Amygdala (tissue), 56 donors: ENCODE data around the gene SCN5A.

Source experiments
- DNase-seq, 56 donors: peaks; one replicate each; lab custom pipeline; 2025; lab: John Stamatoyannopoulos, UW

The SCN5A gene

DNA sequence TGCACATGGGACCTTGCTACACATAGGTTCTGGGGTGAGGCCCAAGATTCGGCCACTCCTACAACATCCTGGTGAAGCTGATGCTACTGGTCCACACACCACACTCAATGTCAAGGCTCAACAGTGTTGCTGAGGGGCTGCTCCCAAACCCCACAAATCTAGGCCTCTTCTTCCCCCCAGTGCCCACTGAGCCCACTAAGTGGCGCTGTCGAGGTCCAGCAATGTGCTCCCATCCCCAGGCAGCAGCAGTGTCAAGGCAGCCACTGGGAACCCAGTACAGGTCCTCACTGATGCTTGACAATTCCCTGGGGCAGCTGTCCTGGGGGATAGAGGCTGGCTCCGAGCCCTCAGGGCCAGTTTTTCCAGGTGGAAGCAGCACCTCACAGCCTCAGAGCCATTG lies 21.5 kb downstream of the SCN5A start:
- no peak for DNase-seq

- DNase-seq = no peak
Measured at GRCh38 chr3:38626171-38626570, 23.3 kb downstream of the SCN5A start.

DNA sequence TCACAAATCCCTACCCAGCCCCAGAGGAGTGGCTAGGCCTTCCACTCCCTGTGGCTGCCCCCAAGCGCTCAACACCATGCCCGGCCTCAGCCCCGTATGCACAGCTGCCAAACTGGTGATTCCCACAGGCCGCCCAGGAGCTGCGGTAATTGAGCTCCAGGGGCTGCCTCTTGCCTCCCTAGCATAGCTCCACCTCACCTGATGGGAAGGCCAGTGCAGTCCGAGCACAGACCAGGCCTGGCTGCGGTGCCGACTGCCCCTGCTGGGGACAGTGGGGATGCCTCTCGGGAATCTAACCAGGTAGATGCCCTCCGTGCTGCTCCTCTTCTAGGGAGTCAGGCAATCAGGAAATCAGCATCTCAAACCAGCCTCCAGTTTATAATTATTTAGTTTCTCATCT lies 25.9 kb downstream of the SCN5A start:
- DNase-seq = no peak

- no peak for DNase-seq
Measured at GRCh38 chr3:38622336-38622735, 27.2 kb downstream of the SCN5A start.

DNA sequence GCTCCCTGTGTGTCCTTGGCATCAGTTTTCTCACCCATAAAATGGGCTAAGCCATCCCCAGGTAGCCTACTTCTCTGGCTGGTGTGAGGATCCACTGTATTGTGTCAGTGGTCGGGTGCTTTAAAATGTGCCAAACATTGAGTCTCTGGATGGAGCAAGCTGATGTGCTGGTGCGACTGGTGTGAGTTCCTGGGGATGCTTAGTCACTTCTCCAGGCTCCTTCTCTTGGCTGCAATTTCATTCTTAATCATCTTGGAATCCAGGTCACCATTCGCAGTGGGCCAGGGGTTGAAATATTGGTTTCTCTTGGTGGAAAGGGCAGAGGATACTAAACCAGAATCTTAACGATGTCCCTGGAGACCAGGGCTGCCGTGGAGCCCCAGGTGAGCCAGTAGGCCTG lies 29.3 kb downstream of the SCN5A start:
- DNase-seq = no peak

GRCh38 chr3:38618343-38618742 lies 31.1 kb downstream of the SCN5A start:
- DNase-seq = no peak

GRCh38 chr3:38617586-38617985 lies 31.9 kb downstream of the SCN5A start:
- DNase-seq = no peak

- DNase-seq = no peak
Measured at GRCh38 chr3:38617137-38617536, 32.4 kb downstream of the SCN5A start.

DNA sequence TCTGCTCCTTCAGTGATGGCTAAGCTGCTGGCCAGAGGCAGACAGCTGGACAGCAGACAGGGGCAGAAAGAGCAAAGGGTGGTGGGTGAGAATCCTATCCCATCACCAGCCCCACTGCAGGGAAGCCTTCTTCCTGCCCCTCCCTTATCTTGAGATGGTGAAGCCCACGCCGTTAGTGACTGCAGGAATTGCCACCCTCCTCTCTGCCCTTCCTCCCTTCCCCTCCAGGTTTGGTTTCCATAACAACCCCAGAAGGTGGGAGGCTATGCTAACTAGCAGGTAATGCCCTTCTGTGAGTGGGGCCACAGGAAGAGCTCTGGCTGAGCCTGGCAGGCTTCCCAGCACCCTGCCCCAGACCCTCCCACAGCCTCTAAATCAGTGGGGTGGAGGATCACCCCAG lies 32.8 kb downstream of the SCN5A start:
- no peak for DNase-seq

- DNase-seq = no peak
Measured at GRCh38 chr3:38616111-38616510, 33.4 kb downstream of the SCN5A start.

DNA sequence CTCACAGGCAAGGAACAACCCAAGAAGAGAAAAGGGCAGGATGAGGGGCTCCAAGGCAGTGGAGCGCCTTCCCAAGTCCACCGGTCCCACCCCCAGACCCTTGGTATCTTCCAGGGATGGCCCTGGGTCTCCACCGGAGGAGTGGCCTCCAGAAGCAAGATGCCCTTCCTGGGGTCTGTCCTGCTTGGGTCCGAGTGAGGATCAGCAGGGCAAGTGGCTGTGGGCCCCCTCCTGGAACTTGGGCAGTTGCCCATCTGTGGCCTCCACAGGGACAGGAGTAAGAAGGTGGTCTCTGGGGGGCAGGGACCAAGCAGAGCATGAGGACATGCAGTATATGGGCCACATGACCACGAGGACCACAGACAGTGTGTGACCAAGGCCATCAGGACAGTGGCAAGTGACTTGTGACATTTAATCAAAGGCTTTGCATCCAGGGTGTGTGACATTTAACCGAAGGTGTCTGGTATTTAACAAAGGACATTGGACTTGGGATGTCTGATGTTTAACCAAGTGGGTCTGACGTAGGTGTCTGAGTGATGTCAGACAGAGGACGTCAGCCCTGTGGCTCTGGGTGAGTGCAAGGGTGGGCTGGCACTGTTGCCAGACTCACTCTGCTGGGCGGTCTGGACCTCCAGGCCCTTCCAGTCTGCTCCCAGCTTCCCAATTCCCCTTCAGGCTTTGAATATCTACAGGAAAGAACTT lies 34.7 kb downstream of the SCN5A start:
- DNase-seq = no peak

DNA sequence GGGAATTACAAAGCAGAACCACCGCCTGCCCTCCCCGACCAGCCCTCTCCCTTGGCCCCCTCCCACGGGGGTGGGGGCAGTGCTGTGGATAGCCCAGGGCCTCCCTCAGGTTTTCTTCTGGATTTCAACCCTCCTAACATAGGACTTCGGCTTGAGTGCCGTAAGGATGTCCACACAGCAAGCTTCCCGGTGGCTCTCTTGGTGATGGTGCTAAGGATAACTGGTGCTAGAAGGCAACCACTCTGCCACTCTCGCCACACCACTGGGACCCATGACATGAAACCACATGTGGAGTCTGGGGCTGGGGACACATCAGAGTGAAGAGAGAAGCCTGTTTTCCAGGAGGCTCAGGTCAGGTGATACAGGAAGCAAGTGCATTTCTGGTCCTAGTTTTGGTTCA lies 35.4 kb downstream of the SCN5A start:
- DNase-seq = no peak

- DNase-seq = no peak
Measured at GRCh38 chr3:38613426-38613825, 36.1 kb downstream of the SCN5A start.

- no peak for DNase-seq
Measured at GRCh38 chr3:38611866-38612265, 37.6 kb downstream of the SCN5A start.

GRCh38 chr3:38610934-38611333 lies 38.6 kb downstream of the SCN5A start:
- no peak for DNase-seq

GRCh38 chr3:38610436-38610835 lies 39.1 kb downstream of the SCN5A start:
- no peak for DNase-seq

GRCh38 chr3:38609386-38610111 lies 39.9 kb downstream of the SCN5A start:
- no peak for DNase-seq

DNA sequence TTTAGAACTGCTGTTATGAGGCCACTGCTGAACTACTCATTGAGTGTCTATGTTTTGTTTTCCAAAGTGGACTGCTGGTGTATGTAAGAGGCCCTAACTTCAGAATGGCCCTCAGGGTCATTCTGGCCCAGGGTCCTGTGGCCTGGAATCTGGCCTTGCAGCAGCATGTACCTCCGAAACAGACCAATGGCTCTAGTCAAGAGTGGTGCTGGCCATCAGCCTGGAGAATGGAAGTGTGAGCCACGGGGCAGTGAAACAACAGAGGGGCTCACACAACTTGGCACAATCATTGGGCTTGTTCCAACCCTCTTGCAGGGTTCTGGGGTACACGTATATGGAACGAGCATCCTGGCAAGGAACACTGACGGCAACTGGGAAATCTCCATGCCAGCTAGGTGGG lies 40.5 kb downstream of the SCN5A start:
- no peak for DNase-seq

GRCh38 chr3:38608086-38608775 lies 41.3 kb downstream of the SCN5A start:
- DNase-seq = no peak

DNA sequence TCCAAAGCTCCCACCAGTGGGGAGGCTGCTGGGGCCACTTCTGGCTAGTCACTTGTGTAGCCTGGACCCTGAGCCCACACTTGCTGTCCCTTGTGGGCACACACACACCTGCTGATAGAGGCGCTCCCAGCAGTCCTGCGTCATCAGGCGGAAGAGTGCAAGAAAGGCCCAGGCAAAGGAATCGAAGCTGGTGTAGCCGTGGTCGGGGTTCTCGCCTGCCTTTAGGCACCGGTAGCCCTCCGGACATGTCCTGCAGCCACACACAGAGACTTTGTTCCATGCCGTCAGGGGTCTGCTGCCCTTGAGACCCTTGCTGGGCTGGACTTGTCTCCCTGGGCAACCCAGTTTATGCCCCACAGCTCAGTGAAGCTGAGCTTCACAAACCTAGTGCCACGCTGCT lies 42.9 kb downstream of the SCN5A start:
- no peak for DNase-seq

DNA sequence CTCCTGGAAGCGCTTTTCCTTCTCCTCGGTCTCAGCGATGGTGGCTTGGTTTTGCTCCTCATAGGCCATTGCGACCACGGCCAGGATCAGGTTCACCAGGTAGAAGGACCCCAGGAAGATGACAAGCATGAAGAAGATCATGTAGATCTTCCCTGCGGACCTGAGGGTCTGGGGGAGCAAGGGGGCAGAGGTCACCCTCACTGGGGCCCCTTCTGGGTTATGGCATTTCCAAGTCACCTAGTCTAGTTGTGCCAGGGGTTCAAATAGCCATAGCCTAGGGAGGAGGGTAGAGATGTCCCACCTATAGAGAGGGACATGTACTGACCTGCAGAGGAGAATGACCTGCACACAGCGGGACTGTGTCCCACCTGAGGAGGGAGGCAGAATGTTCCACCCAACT lies 43.5 kb downstream of the SCN5A start:
- DNase-seq = no peak

DNA sequence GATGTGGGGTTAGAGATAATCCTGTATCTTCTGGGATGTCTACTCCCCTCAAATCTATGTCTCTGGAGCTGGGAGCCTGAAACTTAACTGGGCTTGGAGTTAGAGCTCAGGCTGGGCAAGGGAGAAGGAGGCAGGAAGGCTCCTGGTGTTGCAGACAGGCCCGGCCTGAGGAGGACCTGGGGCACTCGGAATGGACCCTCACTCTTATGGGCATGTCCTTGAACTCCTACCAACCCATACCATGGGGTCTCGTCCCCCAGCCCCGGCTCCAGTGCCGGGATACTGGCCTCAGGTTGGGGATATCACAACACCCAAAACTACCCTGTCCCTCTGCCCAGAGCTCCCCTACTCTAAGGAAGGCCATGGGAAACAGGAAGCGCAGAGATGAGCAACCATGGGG lies 45.2 kb downstream of the SCN5A start:
- DNase-seq = no peak
